ENCODE measurements around the gene ADH4.

- no peak for TF ChIP-seq ZFP30 (CRISPR knock-in tag; IDR thresholded peaks at IDR 0.05)
- TF ChIP-seq, protein P1, sequence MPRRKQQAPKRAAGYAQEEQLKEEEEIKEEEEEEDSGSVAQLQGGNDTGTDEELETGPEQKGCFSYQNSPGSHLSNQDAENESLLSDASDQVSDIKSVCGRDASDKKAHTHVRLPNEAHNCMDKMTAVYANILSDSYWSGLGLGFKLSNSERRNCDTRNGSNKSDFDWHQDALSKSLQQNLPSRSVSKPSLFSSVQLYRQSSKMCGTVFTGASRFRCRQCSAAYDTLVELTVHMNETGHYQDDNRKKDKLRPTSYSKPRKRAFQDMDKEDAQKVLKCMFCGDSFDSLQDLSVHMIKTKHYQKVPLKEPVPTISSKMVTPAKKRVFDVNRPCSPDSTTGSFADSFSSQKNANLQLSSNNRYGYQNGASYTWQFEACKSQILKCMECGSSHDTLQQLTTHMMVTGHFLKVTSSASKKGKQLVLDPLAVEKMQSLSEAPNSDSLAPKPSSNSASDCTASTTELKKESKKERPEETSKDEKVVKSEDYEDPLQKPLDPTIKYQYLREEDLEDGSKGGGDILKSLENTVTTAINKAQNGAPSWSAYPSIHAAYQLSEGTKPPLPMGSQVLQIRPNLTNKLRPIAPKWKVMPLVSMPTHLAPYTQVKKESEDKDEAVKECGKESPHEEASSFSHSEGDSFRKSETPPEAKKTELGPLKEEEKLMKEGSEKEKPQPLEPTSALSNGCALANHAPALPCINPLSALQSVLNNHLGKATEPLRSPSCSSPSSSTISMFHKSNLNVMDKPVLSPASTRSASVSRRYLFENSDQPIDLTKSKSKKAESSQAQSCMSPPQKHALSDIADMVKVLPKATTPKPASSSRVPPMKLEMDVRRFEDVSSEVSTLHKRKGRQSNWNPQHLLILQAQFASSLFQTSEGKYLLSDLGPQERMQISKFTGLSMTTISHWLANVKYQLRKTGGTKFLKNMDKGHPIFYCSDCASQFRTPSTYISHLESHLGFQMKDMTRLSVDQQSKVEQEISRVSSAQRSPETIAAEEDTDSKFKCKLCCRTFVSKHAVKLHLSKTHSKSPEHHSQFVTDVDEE (CRISPR knock-in tag; IDR thresholded peaks at IDR 0.05): no peak
- TF ChIP-seq, protein P2, sequence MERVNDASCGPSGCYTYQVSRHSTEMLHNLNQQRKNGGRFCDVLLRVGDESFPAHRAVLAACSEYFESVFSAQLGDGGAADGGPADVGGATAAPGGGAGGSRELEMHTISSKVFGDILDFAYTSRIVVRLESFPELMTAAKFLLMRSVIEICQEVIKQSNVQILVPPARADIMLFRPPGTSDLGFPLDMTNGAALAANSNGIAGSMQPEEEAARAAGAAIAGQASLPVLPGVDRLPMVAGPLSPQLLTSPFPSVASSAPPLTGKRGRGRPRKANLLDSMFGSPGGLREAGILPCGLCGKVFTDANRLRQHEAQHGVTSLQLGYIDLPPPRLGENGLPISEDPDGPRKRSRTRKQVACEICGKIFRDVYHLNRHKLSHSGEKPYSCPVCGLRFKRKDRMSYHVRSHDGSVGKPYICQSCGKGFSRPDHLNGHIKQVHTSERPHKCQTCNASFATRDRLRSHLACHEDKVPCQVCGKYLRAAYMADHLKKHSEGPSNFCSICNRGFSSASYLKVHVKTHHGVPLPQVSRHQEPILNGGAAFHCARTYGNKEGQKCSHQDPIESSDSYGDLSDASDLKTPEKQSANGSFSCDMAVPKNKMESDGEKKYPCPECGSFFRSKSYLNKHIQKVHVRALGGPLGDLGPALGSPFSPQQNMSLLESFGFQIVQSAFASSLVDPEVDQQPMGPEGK (CRISPR knock-in tag; IDR thresholded peaks at IDR 0.05; ENCODE audit: borderline replicate concordance): no peak
- TF ChIP-seq GLIS3 (CRISPR knock-in tag; IDR thresholded peaks at IDR 0.05): no peak
- TF ChIP-seq TOX (CRISPR knock-in tag; IDR thresholded peaks at IDR 0.05; ENCODE audit: borderline replicate concordance): no peak
- TF ChIP-seq ZNF70 (CRISPR knock-in tag; IDR thresholded peaks at IDR 0.05): no peak
- no peak for TF ChIP-seq ZFP3 (CRISPR knock-in tag; IDR thresholded peaks at IDR 0.05)
- no peak for TF ChIP-seq TCF4 (CRISPR knock-in tag; IDR thresholded peaks at IDR 0.05; ENCODE audit: borderline replicate concordance)
- no peak for TF ChIP-seq CSDC2 (CRISPR knock-in tag; IDR thresholded peaks at IDR 0.05)
- TF ChIP-seq ZNF565 (CRISPR knock-in tag; conservative IDR thresholded peaks at IDR 0.05; ENCODE audit: low read depth): no peak
Observed at GRCh38 chr4:99156992-99157391, 12.9 kb upstream of the ADH4 start.

Data from SK-N-SH treated with all-trans-retinoic acid at 6 μM for 48 hours (cell line).